Stimulated activated CD8-positive, alpha-beta memory T cell treated with anti-CD3 and anti-CD28 coated beads, Interleukin-2, amount 100 ng/mL, for 48 hours (primary cell): Measurements from ENCODE around the gene KCNT2.

ENCODE experiments used
- DNase-seq, 2 donors: peaks; one replicate each; pipeline ENCODE4 v3.0.0-alpha.2; 2020; ENCODE audit warnings: low read depth in 2 of 2

The KCNT2 gene

DNA sequence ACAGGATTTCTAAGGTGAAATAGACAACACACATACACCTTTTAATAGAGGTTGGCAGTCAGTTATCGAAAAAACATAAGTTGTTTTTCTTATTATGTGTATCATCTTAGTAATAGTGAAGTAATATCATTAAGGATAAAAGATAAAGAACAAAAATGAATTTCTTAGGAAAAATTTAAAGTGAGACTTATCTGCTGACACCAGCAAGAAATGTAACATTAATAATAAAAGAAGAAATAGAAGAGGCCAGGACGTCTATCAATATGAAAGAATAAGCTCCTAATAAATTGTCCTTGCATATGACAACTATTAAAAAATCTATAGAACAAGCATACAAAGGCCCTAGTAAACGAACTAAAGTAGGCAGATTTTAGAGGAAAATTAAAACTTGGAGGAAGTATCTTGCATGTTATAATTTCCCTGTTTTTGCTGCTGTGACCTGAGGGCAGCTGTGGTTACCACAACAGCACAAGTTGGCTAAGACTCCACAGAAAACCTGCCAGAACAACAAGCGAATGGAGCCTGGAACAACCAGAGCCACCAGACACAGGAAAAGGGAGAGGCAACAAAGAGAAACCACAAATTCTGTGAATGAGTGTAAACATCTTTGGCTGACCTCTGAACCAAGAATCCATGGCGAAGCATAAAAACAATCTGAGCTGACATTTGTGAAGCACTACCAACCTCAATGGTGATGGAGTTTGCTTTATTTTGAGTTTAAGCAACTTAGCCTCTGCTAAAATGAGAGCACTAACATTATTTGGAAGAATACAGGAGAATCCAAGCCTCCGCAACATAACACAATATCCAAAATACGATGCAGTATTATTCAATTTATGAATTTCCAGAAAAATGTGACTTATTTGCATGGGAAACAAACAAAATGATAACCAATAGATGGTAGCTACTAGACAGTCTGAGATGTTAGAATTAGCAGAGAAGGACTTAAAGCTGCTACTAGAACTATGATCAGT is 207.5 kb downstream of the KCNT2 start:
- no peak for DNase-seq

- DNase-seq = no peak
Measured at GRCh38 chr1:196399713-196400112, 208.5 kb downstream of the KCNT2 start.

GRCh38 chr1:196393742-196394141 is 214.5 kb downstream of the KCNT2 start:
- no peak for DNase-seq

GRCh38 chr1:196393282-196393681 is 215.0 kb downstream of the KCNT2 start:
- no peak for DNase-seq

- no peak for DNase-seq
Measured at GRCh38 chr1:196387766-196388165, 220.5 kb downstream of the KCNT2 start.

DNA sequence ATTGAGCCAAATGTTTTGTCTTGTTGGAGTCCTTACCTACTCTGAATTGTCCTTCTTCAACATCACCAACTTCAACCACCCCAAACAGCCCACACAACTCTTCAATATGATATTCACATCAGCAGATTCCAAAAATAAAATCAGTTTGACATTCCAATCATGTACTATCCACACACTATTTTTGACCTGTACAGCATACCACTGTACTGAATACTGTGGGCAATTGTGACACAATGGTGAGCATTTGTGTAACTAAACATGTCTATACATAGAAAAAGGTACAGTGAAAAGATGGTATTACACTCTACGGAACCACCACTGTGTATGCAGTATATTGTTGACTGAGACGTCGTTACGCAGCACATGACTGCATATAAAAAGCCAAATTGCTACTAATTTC is 223.1 kb downstream of the KCNT2 start:
- DNase-seq = no peak

GRCh38 chr1:196382383-196382782 is 225.9 kb downstream of the KCNT2 start:
- DNase-seq = no peak

GRCh38 chr1:196381544-196381943 is 226.7 kb downstream of the KCNT2 start:
- no peak for DNase-seq

DNA sequence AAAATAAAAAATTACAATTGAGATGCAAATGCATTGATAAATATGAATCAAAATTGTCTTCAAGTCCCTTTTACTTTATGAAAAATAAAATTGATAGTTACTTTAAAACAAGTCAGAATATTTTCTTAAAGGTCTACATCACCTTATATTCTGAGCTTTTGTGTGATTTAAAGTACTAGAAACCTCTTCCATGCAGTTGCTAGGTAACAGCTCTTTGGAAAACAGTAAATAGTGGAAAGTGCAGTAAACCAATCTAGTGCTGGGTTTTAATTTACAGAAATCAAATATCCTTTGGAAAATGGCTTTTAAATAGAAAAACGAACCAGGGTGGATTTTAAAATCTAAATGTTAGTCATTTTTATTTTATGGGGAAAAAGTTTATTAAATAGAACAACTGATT is 227.9 kb downstream of the KCNT2 start:
- DNase-seq = no peak

DNA sequence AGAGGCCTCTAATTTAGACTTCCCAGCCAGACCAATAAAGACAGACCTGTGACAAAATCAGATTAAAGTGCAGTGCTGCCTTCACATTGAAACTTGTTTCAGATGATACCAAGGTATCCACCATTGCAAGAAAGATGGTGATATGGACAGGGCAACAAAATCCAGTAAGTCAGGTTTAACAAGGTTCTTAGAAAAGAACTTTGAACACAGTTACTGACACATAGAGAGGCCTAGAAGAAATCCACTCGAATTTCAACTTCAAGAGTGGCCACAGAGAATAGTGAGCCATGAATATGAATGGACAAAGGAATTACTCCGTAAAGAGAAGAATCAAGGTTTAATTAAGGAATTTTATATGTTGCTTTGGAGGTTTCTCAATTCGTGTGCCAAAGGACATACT is 230.4 kb downstream of the KCNT2 start:
- DNase-seq = no peak

- no peak for DNase-seq
Measured at GRCh38 chr1:196376630-196377328, 231.5 kb downstream of the KCNT2 start.

GRCh38 chr1:196373798-196374197 is 234.4 kb downstream of the KCNT2 start:
- DNase-seq = no peak

DNA sequence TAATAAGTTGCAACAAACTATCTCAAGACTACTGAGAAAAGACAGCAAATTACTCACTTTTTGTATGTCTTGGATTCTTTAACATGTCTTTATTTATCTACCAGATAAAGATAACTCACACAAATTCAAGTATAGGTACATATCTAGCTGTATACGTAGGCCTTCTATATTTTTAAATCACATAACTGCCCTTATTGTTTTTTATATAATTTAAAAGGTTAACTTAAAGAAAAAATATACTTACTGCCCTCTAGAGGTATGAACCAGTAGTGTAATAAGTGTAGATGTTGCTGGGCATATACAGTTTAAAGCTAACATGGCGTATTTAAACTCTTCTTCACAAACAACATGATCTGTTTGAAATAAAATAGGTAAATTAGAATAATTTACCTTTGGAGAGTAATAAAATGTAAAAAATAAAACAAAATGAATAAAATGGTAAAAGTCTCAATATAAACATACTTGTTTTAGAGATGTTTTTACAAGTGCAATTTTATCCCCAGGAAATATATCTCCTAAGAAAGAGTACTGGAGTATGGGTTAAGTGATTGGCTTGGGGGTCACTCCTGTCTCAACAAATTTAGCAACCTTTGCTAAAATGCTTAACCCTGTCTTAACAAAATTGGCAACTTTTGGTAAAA is 235.2 kb downstream of the KCNT2 start:
- no peak for DNase-seq

DNA sequence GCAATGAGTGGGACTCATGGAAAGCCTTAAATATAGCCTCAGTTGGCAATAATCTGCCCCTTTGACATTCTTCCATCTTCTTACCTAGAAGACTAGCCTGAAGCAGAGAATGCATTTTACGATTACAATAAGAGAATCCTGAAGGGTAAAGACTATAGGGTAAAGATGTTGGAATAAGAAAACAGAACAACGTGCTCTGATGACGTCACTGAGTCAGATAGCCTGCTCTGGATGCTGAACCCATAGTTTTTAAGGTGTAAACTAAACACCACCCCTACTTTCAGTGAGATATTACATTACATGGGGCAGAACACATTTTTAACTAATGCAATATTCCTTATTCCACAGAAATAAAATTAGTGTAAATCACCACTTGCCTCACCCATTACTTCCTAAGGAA is 240.4 kb downstream of the KCNT2 start:
- DNase-seq = no peak

- DNase-seq = no peak
Measured at GRCh38 chr1:196366817-196367495, 241.3 kb downstream of the KCNT2 start.

DNA sequence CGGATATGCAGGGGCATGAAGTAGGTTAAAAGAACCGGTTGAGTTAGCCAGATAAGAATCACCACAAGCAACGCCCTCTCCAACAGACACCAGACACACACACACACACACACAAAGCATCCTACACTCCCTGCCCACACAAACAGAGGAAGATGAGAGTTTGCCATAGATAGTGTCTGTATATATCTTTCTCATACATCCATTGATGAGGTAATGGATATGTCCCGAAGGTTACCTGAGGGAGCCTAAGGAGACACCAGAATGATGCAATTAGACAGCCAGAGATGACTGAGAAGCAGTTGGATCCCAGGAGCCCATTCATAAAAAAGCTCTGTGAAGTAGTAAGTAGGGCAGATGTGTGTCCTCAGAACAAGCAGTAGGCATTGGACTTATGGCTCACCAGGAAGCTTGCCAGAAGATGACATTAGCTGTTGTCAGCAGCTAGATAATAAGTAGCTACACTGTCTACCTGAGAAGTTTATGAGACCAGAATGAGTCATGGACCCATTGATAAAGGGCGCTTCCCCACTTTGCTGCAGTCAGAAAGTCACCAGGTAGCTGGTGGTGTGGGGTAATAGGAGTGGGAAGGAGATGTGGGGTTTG is 247.0 kb downstream of the KCNT2 start:
- DNase-seq = no peak

DNA sequence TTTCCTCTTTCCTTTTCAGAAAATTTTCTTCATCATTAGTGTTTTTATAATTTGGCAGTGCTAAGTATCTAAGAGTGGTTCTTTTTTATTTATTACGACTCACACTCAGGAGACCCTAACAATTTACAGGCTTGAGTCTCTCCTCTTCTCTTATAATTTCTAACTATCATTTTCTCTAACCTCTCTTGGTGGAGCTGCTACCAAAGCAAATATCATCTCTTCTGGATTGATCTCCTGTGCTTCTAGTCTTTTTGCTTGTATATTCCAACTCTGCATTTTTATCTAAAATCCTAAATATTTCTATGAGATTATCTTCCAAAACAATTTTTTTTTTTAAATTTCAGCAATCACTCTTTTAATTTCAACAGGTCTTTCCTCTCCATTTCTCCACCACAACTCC is 250.3 kb downstream of the KCNT2 start:
- DNase-seq = no peak

DNA sequence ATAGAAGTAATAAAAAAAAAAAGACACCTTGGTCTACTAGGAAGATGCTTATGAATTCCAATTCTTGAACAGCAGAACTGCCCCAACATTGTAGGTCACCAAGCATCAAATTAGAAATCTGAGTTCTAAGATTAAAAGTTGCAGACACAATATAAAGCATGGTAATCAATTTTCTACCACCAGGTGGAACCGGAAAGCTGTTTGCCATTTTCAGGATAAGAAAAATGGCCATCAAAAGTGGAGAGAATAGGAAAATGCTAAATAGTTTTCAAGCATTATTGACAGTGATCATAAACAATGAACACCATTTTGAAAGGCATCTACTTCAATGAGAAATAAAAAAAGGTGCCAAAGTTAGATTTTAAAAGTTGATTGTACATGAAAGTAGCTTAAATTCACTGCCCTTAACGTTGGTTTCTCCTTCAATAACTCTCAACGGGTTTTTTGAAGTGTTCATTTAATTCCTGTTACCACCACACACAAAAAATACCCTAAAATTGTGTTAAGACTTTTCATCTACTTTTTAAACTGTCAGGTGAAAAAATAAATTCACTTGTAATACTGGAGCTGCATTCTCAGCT is 252.9 kb downstream of the KCNT2 start:
- no peak for DNase-seq

DNA sequence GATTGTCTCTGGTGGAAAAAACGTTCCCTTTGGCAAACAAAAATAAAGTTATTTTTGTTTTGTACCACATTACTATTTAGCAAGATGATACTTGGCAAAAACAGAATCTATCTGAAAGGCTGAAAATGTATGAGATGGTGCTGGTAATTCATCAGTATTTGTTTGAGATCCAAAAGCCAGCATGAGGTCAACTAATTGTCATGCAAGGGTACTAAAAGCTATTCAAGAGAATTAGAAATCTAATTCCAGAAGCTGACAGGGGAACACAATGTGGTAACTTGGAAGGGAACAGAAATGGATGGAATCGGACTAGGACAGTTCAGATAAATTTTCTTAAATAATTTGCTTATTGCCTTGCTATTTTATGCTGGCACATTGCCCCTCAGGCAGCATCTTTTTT is 263.8 kb downstream of the KCNT2 start:
- no peak for DNase-seq

GRCh38 chr1:196324345-196324744 is 283.9 kb downstream of the KCNT2 start:
- no peak for DNase-seq

DNA sequence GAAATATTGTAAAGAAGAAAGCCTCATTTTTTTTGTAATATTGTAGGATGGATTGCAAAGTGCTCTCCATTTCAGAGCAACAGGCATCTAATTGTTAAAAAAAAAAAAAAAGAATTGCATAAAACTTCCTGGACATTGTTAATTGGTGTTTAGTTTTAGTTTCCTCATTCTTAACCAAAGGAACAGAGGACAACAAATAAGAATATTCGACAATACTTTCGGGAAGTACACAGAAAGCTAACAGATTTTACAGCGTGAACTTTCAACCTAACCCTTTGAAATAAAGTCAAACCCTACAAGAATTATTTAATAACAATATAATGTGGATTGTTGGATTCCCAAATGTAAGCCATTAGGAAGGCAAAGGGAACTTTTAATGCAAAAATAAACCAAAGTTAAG is 284.4 kb downstream of the KCNT2 start:
- no peak for DNase-seq
